ENCODE results near the gene KLF3.

- TF ChIP-seq L3MBTL2 (conservative IDR thresholded peaks at IDR 0.05) = no peak
- TF ChIP-seq FOXK2 (IDR thresholded peaks at IDR 0.05) = no peak
- TF ChIP-seq FOXM1 (IDR thresholded peaks at IDR 0.05; ENCODE audit: borderline replicate concordance) = no peak
- no peak for TF ChIP-seq SP1 (IDR thresholded peaks at IDR 0.05)
- TF ChIP-seq NFRKB (IDR thresholded peaks at IDR 0.05) = no peak
- no peak for TF ChIP-seq ELF4 (IDR thresholded peaks at IDR 0.05)
Measured at GRCh38 chr4:38672074-38672396, 8.0 kb downstream of the KLF3 start.

Data from HEK293T (cell line).